Left ventricle myocardium inferior (tissue), 1 donor: ENCODE measurements around the gene FARSB. TPM values are rescaled to one million over a fixed set of nuclear protein-coding genes. Genes with fewer than 3 reads are reported as not detected.

Experiments
- DNase-seq: peaks from one replicate; pipeline ENCODE4 v3.0.0-alpha.2; 2020
- H3K27ac ChIP-seq: fragments of 200-600 bp; replicated peaks from 2 replicates; pipeline ENCODE4 v1.8.0; 2021
- H3K27me3 ChIP-seq: fragments of 200-600 bp; 2 replicates; pipeline ENCODE4 v1.8.0; 2021; ENCODE audit warnings: low read depth
- H3K36me3 ChIP-seq: fragments of 200-600 bp; 2 replicates; pipeline ENCODE4 v1.8.0; 2021
- H3K4me1 ChIP-seq: fragments of 200-600 bp; 2 replicates; pipeline ENCODE4 v1.8.0; 2021
- H3K4me3 ChIP-seq: fragments of 200-600 bp; 2 replicates; pipeline ENCODE4 v1.8.0; 2021; ENCODE audit warnings: mild to moderate bottlenecking, moderate library complexity
- H3K9me3 ChIP-seq: fragments of 200-600 bp; replicated peaks from 2 replicates; pipeline ENCODE4 v1.8.0; 2021
- intact Hi-C: fragments of 100-400 bp; cut with micrococcal nuclease; formaldehyde crosslinking; loops from one replicate; pipeline ENCODE4 v1.11.0; 2022
- total RNA-seq: library from RNA; stranded (reverse); fragmentation: NEBNext Ultra II Directional; extraction: Animal tissue kit (Norgen Biotek cat#: 25700); gene quantifications from one replicate; pipeline ENCODE4 v1.2.1, GENCODE V29; 2021
- TF ChIP-seq, protein P1 (sequence below): fragments of 200-600 bp; IDR thresholded peaks from 2 replicates; pipeline ENCODE4 v1.8.0; 2021; ENCODE audit warnings: antibody characterized with exemption, mild to moderate bottlenecking, borderline replicate concordance
- donor health status: DM: no; HTN: yes; CAD: no; lungs with severe emphysema.

Gene FARSB
- total RNA-seq, 1 donor from 2014 or later = 19.3 TPM

DNA sequence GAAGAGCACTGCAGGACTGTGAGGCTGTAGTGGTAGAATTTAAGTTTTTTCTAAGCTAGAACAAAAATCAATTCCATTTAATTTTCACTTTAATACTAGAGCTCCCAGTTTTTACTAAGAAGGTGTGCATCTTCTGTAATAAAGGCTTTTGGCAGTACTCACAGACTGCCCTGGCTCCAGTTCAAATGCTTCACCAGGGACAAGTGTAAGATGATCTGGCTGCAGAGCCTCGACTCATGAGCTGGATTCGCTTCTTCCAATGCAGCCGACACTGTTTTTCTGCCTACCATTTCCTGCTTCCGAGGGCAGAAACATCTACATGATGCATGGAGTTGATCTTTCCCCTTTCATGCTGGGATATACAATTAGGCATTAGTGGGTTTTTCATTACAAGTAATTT is 87.0 kb downstream of the FARSB start:
- DNase-seq = peak; percentile 34
- peaks cover 21% of the 10 kb centered on the region for H3K36me3 ChIP-seq
- no peaks in the 10 kb centered on the region for H3K27me3 ChIP-seq
- no peaks in the 10 kb centered on the region for H3K9me3 ChIP-seq
- peaks cover 50% of the 10 kb centered on the region for H3K4me1 ChIP-seq
- TF ChIP-seq, protein P1, sequence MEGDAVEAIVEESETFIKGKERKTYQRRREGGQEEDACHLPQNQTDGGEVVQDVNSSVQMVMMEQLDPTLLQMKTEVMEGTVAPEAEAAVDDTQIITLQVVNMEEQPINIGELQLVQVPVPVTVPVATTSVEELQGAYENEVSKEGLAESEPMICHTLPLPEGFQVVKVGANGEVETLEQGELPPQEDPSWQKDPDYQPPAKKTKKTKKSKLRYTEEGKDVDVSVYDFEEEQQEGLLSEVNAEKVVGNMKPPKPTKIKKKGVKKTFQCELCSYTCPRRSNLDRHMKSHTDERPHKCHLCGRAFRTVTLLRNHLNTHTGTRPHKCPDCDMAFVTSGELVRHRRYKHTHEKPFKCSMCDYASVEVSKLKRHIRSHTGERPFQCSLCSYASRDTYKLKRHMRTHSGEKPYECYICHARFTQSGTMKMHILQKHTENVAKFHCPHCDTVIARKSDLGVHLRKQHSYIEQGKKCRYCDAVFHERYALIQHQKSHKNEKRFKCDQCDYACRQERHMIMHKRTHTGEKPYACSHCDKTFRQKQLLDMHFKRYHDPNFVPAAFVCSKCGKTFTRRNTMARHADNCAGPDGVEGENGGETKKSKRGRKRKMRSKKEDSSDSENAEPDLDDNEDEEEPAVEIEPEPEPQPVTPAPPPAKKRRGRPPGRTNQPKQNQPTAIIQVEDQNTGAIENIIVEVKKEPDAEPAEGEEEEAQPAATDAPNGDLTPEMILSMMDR = no peak
- H3K27ac ChIP-seq = peak overlapping the region; percentile 41
- intact Hi-C loops = no loop called here
- no peak overlapping the region for H3K4me3 ChIP-seq

DNA sequence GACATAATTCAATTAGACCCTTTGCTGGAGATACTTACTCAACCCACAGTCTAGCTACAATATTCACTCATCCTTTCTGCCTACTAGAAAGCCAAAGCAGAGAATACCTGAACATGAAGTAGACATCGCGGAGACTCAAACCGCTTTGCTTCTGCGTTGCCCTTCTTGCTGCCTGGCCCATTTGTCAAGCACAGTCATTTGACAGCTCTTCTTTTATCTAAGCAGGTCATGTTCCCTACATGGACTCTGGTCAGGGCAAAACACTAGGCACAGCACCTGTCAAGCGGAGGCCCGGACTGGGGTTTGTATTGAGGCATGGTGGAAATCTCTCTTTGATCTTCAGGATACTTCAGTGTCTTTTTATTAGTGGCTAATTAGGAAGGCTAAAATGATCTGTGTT is 89.7 kb downstream of the FARSB start:
- DNase-seq = no peak
- H3K27ac ChIP-seq = no peak overlapping the region
- intact Hi-C loops = no loop called here

DNA sequence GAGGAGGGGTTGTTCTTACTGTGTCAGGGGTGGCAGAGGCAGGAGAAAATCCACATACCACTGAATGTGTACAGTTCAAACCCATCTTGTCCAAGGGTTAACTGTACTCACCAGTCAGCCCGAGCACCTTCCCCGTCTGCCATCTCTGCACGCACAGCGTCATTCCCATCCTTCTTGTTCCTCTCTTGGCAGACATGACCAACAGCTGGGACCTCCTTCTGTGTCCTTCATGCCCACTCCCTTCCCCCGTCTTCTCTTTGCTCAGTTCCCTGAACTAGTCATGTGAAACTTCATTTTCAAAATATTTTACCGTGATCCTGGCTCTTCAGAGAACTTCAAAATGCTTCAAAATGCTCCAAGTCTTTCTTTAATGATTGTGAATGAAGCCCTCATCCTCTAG is 92.0 kb downstream of the FARSB start:
- Histone ChIP-seq H3K4me1 (peaks cover 21% of the 10 kb centered on the region), H3K4me3 (no peak overlapping the region), H3K36me3 (peaks cover 6% of the 10 kb centered on the region), H3K27me3 (no peaks in the 10 kb centered on the region), H3K27ac (no peak overlapping the region), H3K9me3 (no peaks in the 10 kb centered on the region)
- TF ChIP-seq, protein P1 = no peak
- intact Hi-C loops = loop anchor here (5.0 kb wide), 1 partner anchor 247 kb away; no protein-coding TSS in a partner anchor
- DNase-seq = no peak

More for the DNA sequence above, 89.7 kb downstream of the FARSB start:
- Histone ChIP-seq H3K9me3 (no peaks in the 10 kb centered on the region), H3K36me3 (peaks cover 14% of the 10 kb centered on the region), H3K4me1 (peaks cover 26% of the 10 kb centered on the region), H3K4me3 (no peak overlapping the region), H3K27me3 (no peaks in the 10 kb centered on the region)
- TF ChIP-seq, protein P1 = no peak

DNA sequence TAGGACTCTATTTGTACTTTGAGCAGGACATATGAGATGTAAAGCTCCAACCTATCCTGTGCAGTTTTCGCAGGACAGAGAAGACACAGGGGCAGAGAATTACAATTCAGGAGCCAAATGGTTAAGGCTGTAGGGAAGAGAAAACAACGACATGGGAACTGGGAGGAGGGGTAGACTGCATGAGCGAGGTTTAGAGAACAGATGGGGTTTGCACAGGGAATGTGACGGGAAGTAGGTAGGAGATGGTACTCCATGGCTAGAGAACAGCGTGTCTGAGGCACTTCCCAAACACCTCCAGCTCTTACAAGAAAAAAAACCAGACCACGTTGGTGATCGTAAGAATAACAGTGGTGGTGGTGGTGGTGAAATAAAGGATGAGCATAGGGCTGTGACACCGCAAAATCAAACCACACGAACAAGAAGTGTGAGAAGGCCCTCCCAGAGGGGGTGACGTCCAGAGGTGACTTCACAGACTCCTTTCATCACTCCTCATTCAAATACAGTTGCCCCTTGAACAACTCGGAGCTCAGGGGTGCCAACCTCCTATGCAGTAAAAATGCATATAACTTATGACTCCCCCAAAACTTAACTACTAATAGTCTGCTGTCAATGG is 92.7 kb downstream of the FARSB start:
- intact Hi-C loops = loop anchor here (5.0 kb wide), 1 partner anchor 246 kb away; no protein-coding TSS in a partner anchor
- TF ChIP-seq, protein P1 = no peak
- Histone ChIP-seq H3K27me3 (no peaks in the 10 kb centered on the region), H3K9me3 (no peaks in the 10 kb centered on the region), H3K36me3 (peaks cover 6% of the 10 kb centered on the region), H3K4me1 (peaks cover 14% of the 10 kb centered on the region), H3K4me3 (no peak overlapping the region), H3K27ac (no peak overlapping the region)
- no peak for DNase-seq

DNA sequence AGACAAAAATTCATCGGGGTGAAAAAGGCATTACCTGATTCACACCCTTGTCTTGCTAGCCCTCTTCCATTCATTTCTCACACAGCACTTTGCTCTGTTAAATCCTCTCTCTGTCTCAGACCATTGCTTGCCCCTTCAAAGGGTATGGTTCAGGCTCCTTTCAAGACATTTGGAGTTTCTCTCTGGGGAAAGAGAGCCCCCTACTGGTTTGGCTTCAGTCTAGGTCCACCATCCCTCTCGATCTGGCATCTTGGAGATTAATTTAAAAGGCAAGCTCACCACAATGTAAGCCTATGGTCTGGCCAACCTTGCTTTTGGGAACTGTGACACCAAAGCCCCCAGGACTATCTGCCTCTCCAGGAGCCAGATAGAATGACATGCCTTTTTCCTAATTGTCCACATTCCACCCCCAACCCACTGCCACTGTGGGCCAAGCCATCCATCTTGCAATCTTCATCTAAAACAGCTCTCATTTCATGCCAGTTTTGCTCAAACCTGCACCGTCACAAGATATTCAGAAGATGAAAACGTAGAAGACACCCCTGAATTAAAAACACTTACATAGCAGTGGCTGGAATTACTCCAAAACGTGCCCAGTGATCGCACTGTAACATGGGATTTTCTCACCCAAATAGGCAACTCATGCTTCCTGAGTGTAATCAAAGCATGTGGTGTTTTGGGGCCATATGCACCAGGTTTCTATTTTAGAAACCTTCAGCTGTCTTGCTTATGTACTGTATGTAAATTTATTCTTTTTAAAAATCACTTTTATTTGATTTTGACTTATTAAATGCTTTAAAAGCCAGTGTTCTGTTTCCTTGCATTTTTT is 93.9 kb downstream of the FARSB start:
- H3K4me3 ChIP-seq = no peak overlapping the region

More for the DNA sequence above, 93.9 kb downstream of the FARSB start:
- H3K36me3 ChIP-seq = peaks cover 3% of the 10 kb centered on the region
- TF ChIP-seq, protein P1 = peak; percentile 77
- intact Hi-C loops = loop anchor here (5.0 kb wide), 1 partner anchor 245 kb away; no protein-coding TSS in a partner anchor
- H3K9me3 ChIP-seq = no peaks in the 10 kb centered on the region
- DNase-seq = no peak
- H3K27me3 ChIP-seq = no peaks in the 10 kb centered on the region
- H3K27ac ChIP-seq = no peak overlapping the region
- peaks cover 13% of the 10 kb centered on the region for H3K4me1 ChIP-seq
